ENCODE results near the gene TBX21. TPM values are rescaled to one million over a fixed set of nuclear protein-coding genes. Genes with fewer than 3 reads are reported as not detected.
A peak's percentile ranks its signal among the peaks of the same experiment; 100 is the strongest.

Gene TBX21
- total and polyA plus RNA-seq, 10 of the 15 experiments (the other 5 are each of a cell fraction or from before 2014, with no cell fraction given): 0.63 to 9.6 (median 5.0) TPM

DNA sequence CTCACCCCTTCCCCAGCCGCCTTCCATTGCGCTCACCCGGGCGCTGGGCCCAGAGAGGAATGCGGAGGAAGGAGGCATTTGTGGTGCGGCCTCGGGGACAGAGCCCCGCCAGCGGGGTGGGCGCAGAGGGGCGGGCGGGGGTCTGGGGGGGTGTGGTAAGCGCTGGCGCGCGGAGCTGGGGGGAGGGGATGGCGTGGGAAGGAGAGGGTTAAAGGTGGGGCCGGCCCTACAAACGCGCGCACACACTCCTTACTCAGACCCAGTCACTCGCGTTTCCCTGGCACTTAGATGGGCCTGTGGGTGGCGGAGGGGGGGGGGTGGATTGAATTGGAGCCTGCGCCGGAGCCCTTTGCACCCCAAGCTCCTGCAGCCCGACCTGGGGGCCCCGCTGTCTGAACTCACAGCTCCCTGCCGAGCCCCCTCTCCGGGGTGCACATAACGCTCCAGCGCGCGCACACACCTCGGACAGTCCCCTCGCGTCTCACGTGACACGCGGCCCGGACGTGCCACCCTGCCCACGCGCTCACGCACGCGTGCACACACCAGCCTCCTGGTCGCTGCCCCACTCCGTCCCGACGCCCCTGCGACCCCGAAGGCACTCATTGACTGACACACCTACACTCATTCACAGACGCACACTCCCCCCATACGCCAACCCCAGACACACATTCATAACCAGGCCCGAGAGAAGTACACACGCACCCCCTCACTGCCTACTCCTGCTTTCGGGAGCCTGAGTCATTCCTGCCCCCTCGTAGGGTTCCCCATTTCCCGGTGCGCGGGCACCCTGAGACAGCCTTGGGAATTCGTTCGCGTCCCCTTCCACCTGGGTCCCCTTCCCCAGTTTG is 38.2 kb upstream of the TBX21 start (continued):
- TF ChIP-seq, protein P1, sequence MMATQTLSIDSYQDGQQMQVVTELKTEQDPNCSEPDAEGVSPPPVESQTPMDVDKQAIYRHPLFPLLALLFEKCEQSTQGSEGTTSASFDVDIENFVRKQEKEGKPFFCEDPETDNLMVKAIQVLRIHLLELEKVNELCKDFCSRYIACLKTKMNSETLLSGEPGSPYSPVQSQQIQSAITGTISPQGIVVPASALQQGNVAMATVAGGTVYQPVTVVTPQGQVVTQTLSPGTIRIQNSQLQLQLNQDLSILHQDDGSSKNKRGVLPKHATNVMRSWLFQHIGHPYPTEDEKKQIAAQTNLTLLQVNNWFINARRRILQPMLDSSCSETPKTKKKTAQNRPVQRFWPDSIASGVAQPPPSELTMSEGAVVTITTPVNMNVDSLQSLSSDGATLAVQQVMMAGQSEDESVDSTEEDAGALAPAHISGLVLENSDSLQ (IDR thresholded peaks at IDR 0.05): peak; percentile 61; the same call in 1 of the 2 replicates
- TF ChIP-seq HDGF (IDR thresholded peaks at IDR 0.05) (peak; percentile 98), JUND (IDR thresholded peaks at IDR 0.05; ENCODE audit: low read depth, low read length) (no peak), NBN (IDR thresholded peaks at IDR 0.05) (peak; percentile 81), KAT2A (conservative IDR thresholded peaks at IDR 0.05; ENCODE audit: control insufficient read depth, low read depth, low read length) (no peak), SRF (IDR thresholded peaks at IDR 0.05; ENCODE audit: low read depth in 2 of 2, low read length in 2 of 2) (no peak), SMAD5 (IDR thresholded peaks at IDR 0.05; ENCODE audit: low read depth) (no peak), PAX5 (IDR thresholded peaks at IDR 0.05; ENCODE audit: borderline replicate concordance, low read depth, low read length) (peak; percentile 81), HDAC6 (IDR thresholded peaks at IDR 0.05; ENCODE audit: unreplicated experiment) (no peak), NFYB (IDR thresholded peaks at IDR 0.05; ENCODE audit: insufficient read depth, low read depth, low read length) (no peak), EZH2 (IDR thresholded peaks at IDR 0.05; ENCODE audit: borderline replicate concordance, control insufficient read depth, low read depth, low read length) (no peak), EED (IDR thresholded peaks at IDR 0.05; ENCODE audit: low read depth) (no peak; the same call in 1 of the 2 replicates)
- TF ChIP-seq, protein P2, sequence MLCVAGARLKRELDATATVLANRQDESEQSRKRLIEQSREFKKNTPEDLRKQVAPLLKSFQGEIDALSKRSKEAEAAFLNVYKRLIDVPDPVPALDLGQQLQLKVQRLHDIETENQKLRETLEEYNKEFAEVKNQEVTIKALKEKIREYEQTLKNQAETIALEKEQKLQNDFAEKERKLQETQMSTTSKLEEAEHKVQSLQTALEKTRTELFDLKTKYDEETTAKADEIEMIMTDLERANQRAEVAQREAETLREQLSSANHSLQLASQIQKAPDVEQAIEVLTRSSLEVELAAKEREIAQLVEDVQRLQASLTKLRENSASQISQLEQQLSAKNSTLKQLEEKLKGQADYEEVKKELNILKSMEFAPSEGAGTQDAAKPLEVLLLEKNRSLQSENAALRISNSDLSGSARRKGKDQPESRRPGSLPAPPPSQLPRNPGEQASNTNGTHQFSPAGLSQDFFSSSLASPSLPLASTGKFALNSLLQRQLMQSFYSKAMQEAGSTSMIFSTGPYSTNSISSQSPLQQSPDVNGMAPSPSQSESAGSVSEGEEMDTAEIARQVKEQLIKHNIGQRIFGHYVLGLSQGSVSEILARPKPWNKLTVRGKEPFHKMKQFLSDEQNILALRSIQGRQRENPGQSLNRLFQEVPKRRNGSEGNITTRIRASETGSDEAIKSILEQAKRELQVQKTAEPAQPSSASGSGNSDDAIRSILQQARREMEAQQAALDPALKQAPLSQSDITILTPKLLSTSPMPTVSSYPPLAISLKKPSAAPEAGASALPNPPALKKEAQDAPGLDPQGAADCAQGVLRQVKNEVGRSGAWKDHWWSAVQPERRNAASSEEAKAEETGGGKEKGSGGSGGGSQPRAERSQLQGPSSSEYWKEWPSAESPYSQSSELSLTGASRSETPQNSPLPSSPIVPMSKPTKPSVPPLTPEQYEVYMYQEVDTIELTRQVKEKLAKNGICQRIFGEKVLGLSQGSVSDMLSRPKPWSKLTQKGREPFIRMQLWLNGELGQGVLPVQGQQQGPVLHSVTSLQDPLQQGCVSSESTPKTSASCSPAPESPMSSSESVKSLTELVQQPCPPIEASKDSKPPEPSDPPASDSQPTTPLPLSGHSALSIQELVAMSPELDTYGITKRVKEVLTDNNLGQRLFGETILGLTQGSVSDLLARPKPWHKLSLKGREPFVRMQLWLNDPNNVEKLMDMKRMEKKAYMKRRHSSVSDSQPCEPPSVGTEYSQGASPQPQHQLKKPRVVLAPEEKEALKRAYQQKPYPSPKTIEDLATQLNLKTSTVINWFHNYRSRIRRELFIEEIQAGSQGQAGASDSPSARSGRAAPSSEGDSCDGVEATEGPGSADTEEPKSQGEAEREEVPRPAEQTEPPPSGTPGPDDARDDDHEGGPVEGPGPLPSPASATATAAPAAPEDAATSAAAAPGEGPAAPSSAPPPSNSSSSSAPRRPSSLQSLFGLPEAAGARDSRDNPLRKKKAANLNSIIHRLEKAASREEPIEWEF (IDR thresholded peaks at IDR 0.05; ENCODE audit: insufficient replicate concordance, low read depth, low read length): no peak
- TF ChIP-seq, protein P3, sequence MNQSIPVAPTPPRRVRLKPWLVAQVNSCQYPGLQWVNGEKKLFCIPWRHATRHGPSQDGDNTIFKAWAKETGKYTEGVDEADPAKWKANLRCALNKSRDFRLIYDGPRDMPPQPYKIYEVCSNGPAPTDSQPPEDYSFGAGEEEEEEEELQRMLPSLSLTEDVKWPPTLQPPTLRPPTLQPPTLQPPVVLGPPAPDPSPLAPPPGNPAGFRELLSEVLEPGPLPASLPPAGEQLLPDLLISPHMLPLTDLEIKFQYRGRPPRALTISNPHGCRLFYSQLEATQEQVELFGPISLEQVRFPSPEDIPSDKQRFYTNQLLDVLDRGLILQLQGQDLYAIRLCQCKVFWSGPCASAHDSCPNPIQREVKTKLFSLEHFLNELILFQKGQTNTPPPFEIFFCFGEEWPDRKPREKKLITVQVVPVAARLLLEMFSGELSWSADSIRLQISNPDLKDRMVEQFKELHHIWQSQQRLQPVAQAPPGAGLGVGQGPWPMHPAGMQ (IDR thresholded peaks at IDR 0.05; ENCODE audit: borderline replicate concordance): no peak
- TF ChIP-seq, protein P4, sequence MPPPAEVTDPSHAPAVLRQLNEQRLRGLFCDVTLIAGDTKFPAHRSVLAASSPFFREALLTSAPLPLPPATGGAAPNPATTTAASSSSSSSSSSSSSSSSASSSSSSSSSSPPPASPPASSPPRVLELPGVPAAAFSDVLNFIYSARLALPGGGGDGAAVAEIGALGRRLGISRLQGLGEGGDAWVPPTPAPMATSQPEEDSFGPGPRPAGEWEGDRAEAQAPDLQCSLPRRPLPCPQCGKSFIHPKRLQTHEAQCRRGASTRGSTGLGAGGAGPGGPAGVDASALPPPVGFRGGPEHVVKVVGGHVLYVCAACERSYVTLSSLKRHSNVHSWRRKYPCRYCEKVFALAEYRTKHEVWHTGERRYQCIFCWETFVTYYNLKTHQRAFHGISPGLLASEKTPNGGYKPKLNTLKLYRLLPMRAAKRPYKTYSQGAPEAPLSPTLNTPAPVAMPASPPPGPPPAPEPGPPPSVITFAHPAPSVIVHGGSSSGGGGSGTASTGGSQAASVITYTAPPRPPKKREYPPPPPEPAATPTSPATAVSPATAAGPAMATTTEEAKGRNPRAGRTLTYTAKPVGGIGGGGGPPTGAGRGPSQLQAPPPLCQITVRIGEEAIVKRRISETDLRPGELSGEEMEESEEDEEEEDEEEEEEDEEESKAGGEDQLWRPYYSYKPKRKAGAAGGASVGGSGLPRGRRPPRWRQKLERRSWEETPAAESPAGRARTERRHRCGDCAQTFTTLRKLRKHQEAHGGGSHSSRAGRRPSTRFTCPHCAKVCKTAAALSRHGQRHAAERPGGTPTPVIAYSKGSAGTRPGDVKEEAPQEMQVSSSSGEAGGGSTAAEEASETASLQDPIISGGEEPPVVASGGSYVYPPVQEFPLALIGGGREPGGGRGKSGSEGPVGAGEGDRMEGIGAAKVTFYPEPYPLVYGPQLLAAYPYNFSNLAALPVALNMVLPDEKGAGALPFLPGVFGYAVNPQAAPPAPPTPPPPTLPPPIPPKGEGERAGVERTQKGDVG (CRISPR knock-in tag; IDR thresholded peaks at IDR 0.05): no peak
- TF ChIP-seq, protein P5, sequence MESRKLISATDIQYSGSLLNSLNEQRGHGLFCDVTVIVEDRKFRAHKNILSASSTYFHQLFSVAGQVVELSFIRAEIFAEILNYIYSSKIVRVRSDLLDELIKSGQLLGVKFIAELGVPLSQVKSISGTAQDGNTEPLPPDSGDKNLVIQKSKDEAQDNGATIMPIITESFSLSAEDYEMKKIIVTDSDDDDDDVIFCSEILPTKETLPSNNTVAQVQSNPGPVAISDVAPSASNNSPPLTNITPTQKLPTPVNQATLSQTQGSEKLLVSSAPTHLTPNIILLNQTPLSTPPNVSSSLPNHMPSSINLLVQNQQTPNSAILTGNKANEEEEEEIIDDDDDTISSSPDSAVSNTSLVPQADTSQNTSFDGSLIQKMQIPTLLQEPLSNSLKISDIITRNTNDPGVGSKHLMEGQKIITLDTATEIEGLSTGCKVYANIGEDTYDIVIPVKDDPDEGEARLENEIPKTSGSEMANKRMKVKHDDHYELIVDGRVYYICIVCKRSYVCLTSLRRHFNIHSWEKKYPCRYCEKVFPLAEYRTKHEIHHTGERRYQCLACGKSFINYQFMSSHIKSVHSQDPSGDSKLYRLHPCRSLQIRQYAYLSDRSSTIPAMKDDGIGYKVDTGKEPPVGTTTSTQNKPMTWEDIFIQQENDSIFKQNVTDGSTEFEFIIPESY (IDR thresholded peaks at IDR 0.05): no peak

Data from GM12878 (cell line).